Heart left ventricle (tissue), 13 donors: Measurements from ENCODE around the gene NPTXR.

Source experiments
- POLR2A ChIP-seq, 2 donors: fragments of 450-650 bp; IDR thresholded peaks; one replicate each; pipeline ENCODE4 v1.6.1; 2017; ENCODE audit warnings: antibody characterized with exemption in 2 of 2, mild to moderate bottlenecking in 2 of 2, moderate library complexity in 2 of 2
- TF ChIP-seq, protein P1 (sequence below), 12 donors: fragments of 200-600 bp; sonication (generic) in 4 of 12; IDR thresholded peaks; one replicate each; pipeline versions ENCODE4 v1.5.0 to v1.8.0; 2018 to 2022; ENCODE audit warnings: antibody characterized with exemption in 12 of 12, mild to moderate bottlenecking in 5 of 12
- donor health status: ischemic (EF 13 %, LVEDD 7.1; RV severe dilation, severe dysfunction).
- donor health status: DM: no; HTN: yes; CAD: no.
- donor health status: DM: no; HTN: no; CAD: no.
- donor health status: ischemic (EF 25% LVEDD 6.9; RV normal size, moderate dysfunction).
- donor health status: ischemic (EF 25% LVEDD 5.7; RV mildly dilated, moderate dysfunction).
- donor health status: ischemic (EF 35%, LVEDD 5.7; RV mildly dilated, moderate dysfunction).
- donor health status: nonischemic (EF 11% LVEDD 7.7; RV severe dilation, severe dysfunction).
- donor health status: DM: yes; HTN: yes; CAD: no.
- donor health status: PGD.
- donor health status: ischemic (EF 29% LVEDD 5.4; RV normal size, mild dysfunction).
- donor health status: nonischemic (EF 23%, LVEDD 6.1; RV moderate dilation, normal function).

DNA sequence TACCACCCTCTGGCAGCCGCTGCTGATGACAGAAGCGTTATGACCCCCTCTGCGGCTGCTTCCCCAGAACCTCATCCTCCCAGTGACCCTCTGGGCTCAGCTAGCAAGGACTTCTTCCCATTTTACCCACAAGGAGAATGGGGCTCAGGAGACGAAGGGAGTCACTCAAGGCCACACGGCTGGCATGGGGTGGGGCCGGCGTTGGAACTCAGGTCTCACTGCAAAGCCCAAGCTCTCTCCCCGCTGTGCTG is 71.3 kb downstream of the NPTXR start:
- TF ChIP-seq, protein P1, sequence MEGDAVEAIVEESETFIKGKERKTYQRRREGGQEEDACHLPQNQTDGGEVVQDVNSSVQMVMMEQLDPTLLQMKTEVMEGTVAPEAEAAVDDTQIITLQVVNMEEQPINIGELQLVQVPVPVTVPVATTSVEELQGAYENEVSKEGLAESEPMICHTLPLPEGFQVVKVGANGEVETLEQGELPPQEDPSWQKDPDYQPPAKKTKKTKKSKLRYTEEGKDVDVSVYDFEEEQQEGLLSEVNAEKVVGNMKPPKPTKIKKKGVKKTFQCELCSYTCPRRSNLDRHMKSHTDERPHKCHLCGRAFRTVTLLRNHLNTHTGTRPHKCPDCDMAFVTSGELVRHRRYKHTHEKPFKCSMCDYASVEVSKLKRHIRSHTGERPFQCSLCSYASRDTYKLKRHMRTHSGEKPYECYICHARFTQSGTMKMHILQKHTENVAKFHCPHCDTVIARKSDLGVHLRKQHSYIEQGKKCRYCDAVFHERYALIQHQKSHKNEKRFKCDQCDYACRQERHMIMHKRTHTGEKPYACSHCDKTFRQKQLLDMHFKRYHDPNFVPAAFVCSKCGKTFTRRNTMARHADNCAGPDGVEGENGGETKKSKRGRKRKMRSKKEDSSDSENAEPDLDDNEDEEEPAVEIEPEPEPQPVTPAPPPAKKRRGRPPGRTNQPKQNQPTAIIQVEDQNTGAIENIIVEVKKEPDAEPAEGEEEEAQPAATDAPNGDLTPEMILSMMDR (IDR thresholded peaks at IDR 0.05), result no peak
- TF ChIP-seq POLR2A (IDR thresholded peaks at IDR 0.05), result no peak
